ENCODE data around the gene EIF4G3. TPM values are rescaled to one million over a fixed set of nuclear protein-coding genes. Genes with fewer than 3 reads are reported as not detected.

The EIF4G3 gene
- total RNA-seq, 1 experiment from 2014 or later, result 39.9 TPM

- Mint-ChIP-seq H3K9me3 (ENCODE audit: low read depth, unreplicated experiment) (no peaks in the 10 kb centered on the region), H3K4me3 (ENCODE audit: low read depth, unreplicated experiment) (no peak overlapping the region), H3K4me1 (ENCODE audit: low read depth, unreplicated experiment) (peaks cover 9% of the 10 kb centered on the region), H3K36me3 (ENCODE audit: insufficient read depth, unreplicated experiment) (peaks cover 9% of the 10 kb centered on the region), H3K27me3 (ENCODE audit: unreplicated experiment) (no peaks in the 10 kb centered on the region), H3K27ac (ENCODE audit: unreplicated experiment) (no peak overlapping the region)
- intact Hi-C loops (cut with micrococcal nuclease; ENCODE audit: unreplicated experiment), result no loop called here
- TF ChIP-seq, protein P1, sequence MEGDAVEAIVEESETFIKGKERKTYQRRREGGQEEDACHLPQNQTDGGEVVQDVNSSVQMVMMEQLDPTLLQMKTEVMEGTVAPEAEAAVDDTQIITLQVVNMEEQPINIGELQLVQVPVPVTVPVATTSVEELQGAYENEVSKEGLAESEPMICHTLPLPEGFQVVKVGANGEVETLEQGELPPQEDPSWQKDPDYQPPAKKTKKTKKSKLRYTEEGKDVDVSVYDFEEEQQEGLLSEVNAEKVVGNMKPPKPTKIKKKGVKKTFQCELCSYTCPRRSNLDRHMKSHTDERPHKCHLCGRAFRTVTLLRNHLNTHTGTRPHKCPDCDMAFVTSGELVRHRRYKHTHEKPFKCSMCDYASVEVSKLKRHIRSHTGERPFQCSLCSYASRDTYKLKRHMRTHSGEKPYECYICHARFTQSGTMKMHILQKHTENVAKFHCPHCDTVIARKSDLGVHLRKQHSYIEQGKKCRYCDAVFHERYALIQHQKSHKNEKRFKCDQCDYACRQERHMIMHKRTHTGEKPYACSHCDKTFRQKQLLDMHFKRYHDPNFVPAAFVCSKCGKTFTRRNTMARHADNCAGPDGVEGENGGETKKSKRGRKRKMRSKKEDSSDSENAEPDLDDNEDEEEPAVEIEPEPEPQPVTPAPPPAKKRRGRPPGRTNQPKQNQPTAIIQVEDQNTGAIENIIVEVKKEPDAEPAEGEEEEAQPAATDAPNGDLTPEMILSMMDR (IDR thresholded peaks at IDR 0.05; ENCODE audit: unreplicated experiment), result no peak
- BruUV-seq (replicated peaks), result no TSS peak
- CTCF ChIA-PET, result no interaction called here
- DNase-seq, result no peak
Measured at GRCh38 chr1:20850021-20850420, 326.7 kb downstream of the EIF4G3 start.

- Mint-ChIP-seq H3K27me3 (ENCODE audit: unreplicated experiment) (no peaks in the 10 kb centered on the region), H3K4me1 (ENCODE audit: low read depth, unreplicated experiment) (peaks cover 9% of the 10 kb centered on the region), H3K27ac (ENCODE audit: unreplicated experiment) (no peak overlapping the region), H3K4me3 (ENCODE audit: low read depth, unreplicated experiment) (no peak overlapping the region), H3K36me3 (ENCODE audit: insufficient read depth, unreplicated experiment) (peaks cover 17% of the 10 kb centered on the region), H3K9me3 (ENCODE audit: low read depth, unreplicated experiment) (no peaks in the 10 kb centered on the region)
- TF ChIP-seq, protein P1 (IDR thresholded peaks at IDR 0.05; ENCODE audit: unreplicated experiment), result no peak
- DNase-seq, result no peak
- CTCF ChIA-PET, result no interaction called here
- intact Hi-C loops (cut with micrococcal nuclease; ENCODE audit: unreplicated experiment), result no loop called here
- BruUV-seq (replicated peaks), result no TSS peak
Measured at GRCh38 chr1:20849100-20849499, 327.6 kb downstream of the EIF4G3 start.

- Mint-ChIP-seq H3K27me3 (ENCODE audit: unreplicated experiment) (no peaks in the 10 kb centered on the region), H3K9me3 (ENCODE audit: low read depth, unreplicated experiment) (no peaks in the 10 kb centered on the region), H3K27ac (ENCODE audit: unreplicated experiment) (no peak overlapping the region), H3K4me1 (ENCODE audit: low read depth, unreplicated experiment) (peaks cover 9% of the 10 kb centered on the region), H3K36me3 (ENCODE audit: insufficient read depth, unreplicated experiment) (peaks cover 22% of the 10 kb centered on the region), H3K4me3 (ENCODE audit: low read depth, unreplicated experiment) (no peak overlapping the region)
- intact Hi-C loops (cut with micrococcal nuclease; ENCODE audit: unreplicated experiment), result no loop called here
- TF ChIP-seq, protein P1 (IDR thresholded peaks at IDR 0.05; ENCODE audit: unreplicated experiment), result no peak
- DNase-seq, result peak; percentile 7
- no TSS peak for BruUV-seq (replicated peaks)
- CTCF ChIA-PET, result no interaction called here
Measured at GRCh38 chr1:20848162-20848561, 328.5 kb downstream of the EIF4G3 start.

GRCh38 chr1:20847611-20848080 is 329.1 kb downstream of the EIF4G3 start:
- Mint-ChIP-seq H3K9me3 (ENCODE audit: low read depth, unreplicated experiment) (no peaks in the 10 kb centered on the region), H3K27ac (ENCODE audit: unreplicated experiment) (peak overlapping the region; percentile 24), H3K4me1 (ENCODE audit: low read depth, unreplicated experiment) (peaks cover 9% of the 10 kb centered on the region), H3K4me3 (ENCODE audit: low read depth, unreplicated experiment) (no peak overlapping the region), H3K27me3 (ENCODE audit: unreplicated experiment) (no peaks in the 10 kb centered on the region), H3K36me3 (ENCODE audit: insufficient read depth, unreplicated experiment) (peaks cover 22% of the 10 kb centered on the region)
- BruUV-seq (replicated peaks), result no TSS peak
- CTCF ChIA-PET, result no interaction called here
- intact Hi-C loops (cut with micrococcal nuclease; ENCODE audit: unreplicated experiment), result no loop called here
- DNase-seq, result no peak
- TF ChIP-seq, protein P1 (IDR thresholded peaks at IDR 0.05; ENCODE audit: unreplicated experiment), result no peak
